GM12892 (cell line): ENCODE measurements around the gene PTTG1IP.

Source experiments
- POLR2AphosphoS5 ChIP-seq: IDR thresholded peaks from 2 replicates; pipeline ENCODE4 v1.6.1; 2011; ENCODE audit warnings: low read depth, low read length, control low read depth
- TAF1 ChIP-seq: IDR thresholded peaks from 2 replicates; pipeline ENCODE4 v1.6.1; 2011; ENCODE audit warnings: low read depth, mild to moderate bottlenecking, control low read depth, low read length, borderline replicate concordance

- no peak for TF ChIP-seq POLR2AphosphoS5
- no peak for TF ChIP-seq TAF1
Observed at GRCh38 chr21:44891631-44892031, 18.1 kb upstream of the PTTG1IP start.
